ENCODE measurements around the gene MEIS2. TPM values are rescaled to one million over a fixed set of nuclear protein-coding genes. Genes with fewer than 3 reads are reported as not detected.

MEIS2 gene
- total and polyA plus RNA-seq, 2 experiments from 2014 or later: 224 to 432 TPM

DNA sequence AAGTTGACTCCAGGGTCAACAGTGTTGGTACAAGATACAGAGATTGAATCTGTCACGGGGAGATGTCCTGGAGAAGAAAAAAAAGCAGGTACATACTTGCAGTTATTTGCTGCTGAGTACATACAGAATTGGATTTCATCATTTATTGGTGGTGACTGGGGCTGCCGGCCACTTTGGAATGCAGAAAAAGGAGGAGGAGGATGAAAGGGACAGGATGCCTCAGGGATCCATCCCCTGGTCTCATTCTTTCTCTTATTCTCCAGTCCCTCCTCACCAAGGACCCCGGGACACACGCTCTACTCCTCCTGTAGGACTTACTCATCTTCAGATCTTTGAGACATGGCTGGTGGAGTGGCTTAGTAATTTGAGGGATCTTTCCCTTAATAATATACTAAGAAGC is 30.0 kb upstream of the MEIS2 start:
- peaks cover 45% of the 10 kb centered on the region for H3K4me1 ChIP-seq (ENCODE audit: low read depth)
- H3K9me3 ChIP-seq (ENCODE audit: low read depth): no peaks in the 10 kb centered on the region
- no peaks in the 10 kb centered on the region for H3K36me3 ChIP-seq
- no peak for DNase-seq (ENCODE audit: low read depth in 1 of 2, low spot score in 1 of 2)
- TF ChIP-seq, protein P1, sequence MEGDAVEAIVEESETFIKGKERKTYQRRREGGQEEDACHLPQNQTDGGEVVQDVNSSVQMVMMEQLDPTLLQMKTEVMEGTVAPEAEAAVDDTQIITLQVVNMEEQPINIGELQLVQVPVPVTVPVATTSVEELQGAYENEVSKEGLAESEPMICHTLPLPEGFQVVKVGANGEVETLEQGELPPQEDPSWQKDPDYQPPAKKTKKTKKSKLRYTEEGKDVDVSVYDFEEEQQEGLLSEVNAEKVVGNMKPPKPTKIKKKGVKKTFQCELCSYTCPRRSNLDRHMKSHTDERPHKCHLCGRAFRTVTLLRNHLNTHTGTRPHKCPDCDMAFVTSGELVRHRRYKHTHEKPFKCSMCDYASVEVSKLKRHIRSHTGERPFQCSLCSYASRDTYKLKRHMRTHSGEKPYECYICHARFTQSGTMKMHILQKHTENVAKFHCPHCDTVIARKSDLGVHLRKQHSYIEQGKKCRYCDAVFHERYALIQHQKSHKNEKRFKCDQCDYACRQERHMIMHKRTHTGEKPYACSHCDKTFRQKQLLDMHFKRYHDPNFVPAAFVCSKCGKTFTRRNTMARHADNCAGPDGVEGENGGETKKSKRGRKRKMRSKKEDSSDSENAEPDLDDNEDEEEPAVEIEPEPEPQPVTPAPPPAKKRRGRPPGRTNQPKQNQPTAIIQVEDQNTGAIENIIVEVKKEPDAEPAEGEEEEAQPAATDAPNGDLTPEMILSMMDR (IDR thresholded peaks at IDR 0.05; ENCODE audit: low read depth, low read length): no peak
- H3K27ac ChIP-seq: no peak overlapping the region
- H3K4me3 ChIP-seq: no peak overlapping the region
- H3K27me3 ChIP-seq: no peaks in the 10 kb centered on the region

DNA sequence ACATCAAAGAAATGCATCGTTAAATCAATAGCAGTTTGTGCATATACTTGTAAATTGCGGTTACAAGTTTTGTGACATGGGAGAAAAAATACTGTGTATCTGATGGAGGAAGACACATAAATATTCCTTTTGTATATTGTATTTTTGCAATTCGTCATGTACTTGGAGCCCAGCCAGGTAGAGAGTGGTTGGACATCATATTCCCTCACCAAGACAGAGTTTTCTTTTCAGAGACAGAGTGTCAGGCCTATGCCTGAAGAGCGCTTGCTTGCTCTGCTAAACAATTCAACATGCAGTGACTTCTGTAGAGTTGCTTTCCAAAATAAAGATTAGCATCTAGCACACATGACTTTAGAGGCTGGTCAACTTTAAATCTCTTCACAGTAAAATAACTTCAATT is 24.8 kb upstream of the MEIS2 start:
- peaks cover 35% of the 10 kb centered on the region for H3K4me1 ChIP-seq (ENCODE audit: low read depth)
- no peak overlapping the region for H3K4me3 ChIP-seq
- peak overlapping the region; percentile 64 for H3K27ac ChIP-seq
- no peaks in the 10 kb centered on the region for H3K36me3 ChIP-seq
- peak in 1 of 2 donors; percentile 67 for DNase-seq (ENCODE audit: low read depth in 1 of 2, low spot score in 1 of 2)
- TF ChIP-seq, protein P1 (IDR thresholded peaks at IDR 0.05; ENCODE audit: low read depth, low read length): no peak
- no peaks in the 10 kb centered on the region for H3K27me3 ChIP-seq
- H3K9me3 ChIP-seq (ENCODE audit: low read depth): no peaks in the 10 kb centered on the region

DNA sequence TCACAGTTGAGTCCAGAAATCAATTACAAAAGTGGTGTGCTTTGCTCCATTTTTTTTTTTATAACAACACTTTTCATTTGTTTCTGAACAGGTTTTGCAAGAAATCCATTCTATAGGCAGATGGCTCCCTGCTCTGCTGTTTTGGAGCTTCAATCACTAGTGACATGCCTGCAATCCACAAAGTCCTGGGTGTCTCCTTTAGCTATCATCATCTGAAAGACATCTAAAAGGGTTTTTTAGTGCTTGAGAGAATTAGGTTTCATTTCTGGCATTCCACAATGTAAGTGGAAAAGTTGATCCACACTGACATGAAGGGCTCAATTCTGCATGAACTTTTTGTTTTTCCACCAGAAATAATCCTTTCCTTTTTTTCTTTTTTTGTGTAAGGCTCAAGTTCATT is 24.0 kb upstream of the MEIS2 start:
- Histone ChIP-seq H3K9me3 (ENCODE audit: low read depth) (no peaks in the 10 kb centered on the region), H3K36me3 (no peaks in the 10 kb centered on the region), H3K4me3 (no peak overlapping the region), H3K27me3 (no peaks in the 10 kb centered on the region), H3K4me1 (ENCODE audit: low read depth) (peaks cover 33% of the 10 kb centered on the region), H3K27ac (no peak overlapping the region)
- TF ChIP-seq, protein P1 (IDR thresholded peaks at IDR 0.05; ENCODE audit: low read depth, low read length): no peak
- DNase-seq (ENCODE audit: low read depth in 1 of 2, low spot score in 1 of 2): no peak

DNA sequence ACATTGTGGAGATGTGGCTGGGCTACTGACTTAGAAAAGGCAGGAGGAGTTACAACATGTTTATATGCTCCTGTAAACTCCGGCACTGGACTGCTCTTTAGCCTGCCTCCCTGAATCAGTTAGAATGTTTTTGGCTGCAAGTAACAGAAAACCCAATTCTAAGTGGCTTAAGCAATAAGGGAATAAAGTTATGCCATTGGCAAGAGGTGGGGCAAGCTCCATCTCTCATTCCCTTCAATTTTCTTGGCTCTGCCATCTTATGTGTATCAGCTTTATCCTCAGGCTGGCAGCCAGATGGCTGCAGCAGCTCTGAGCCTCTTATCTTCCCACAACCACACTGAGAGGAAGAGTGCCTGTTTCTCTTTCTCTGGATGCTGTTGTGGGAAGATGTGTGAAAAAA is 22.4 kb upstream of the MEIS2 start:
- peak in 1 of 2 donors; percentile 85 for DNase-seq (ENCODE audit: low read depth in 1 of 2, low spot score in 1 of 2)
- H3K9me3 ChIP-seq (ENCODE audit: low read depth): no peaks in the 10 kb centered on the region
- H3K36me3 ChIP-seq: no peaks in the 10 kb centered on the region
- H3K27ac ChIP-seq: peak overlapping the region; percentile 30
- peaks cover 33% of the 10 kb centered on the region for H3K4me1 ChIP-seq (ENCODE audit: low read depth)
- TF ChIP-seq, protein P1 (IDR thresholded peaks at IDR 0.05; ENCODE audit: low read depth, low read length): no peak
- H3K4me3 ChIP-seq: no peak overlapping the region
- H3K27me3 ChIP-seq: no peaks in the 10 kb centered on the region

DNA sequence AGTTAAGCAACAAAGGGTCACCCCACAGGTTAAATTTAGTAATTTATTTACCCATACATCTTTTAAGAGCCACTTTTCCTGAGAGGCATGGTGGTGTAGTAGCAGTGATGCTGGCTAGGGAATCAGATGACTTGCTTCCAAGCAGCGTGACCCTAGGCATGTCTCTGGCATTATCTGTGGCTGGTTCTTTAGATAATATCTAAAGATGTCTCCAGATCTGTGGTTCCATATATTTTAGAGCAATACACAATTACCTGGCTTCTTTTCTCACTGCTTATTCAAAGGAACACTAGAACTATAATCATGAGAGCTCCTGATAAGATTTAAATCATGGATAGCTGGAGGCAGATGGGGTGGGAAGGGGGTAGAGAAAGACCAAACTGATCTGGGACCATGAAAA is 21.1 kb upstream of the MEIS2 start:
- H3K27me3 ChIP-seq: no peaks in the 10 kb centered on the region
- peaks cover 33% of the 10 kb centered on the region for H3K4me1 ChIP-seq (ENCODE audit: low read depth)
- no peaks in the 10 kb centered on the region for H3K9me3 ChIP-seq (ENCODE audit: low read depth)
- H3K27ac ChIP-seq: no peak overlapping the region
- no peaks in the 10 kb centered on the region for H3K36me3 ChIP-seq
- H3K4me3 ChIP-seq: no peak overlapping the region
- TF ChIP-seq, protein P1 (IDR thresholded peaks at IDR 0.05; ENCODE audit: low read depth, low read length): no peak
- DNase-seq (ENCODE audit: low read depth in 1 of 2, low spot score in 1 of 2): no peak

DNA sequence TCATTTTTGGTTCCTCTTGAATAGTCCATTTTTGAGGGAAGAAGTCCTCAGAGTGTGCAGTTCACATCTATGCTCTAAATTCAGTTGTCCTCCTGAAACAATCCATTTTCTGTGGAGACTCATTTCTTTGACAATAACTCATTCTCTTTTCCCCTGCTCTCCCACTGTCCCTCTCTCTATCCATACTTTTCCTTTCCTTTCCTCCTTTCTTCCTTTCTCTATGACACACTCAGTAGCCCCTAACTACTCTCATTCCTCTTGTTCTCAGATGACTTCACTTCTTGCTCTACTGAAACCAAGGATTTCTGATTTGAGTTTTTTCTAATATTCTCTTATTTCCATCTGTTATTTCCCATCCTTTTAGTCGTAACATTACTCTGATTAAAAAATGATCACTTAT is 16.7 kb upstream of the MEIS2 start:
- Histone ChIP-seq H3K36me3 (no peaks in the 10 kb centered on the region), H3K4me1 (ENCODE audit: low read depth) (peaks cover 22% of the 10 kb centered on the region), H3K27ac (no peak overlapping the region), H3K27me3 (no peaks in the 10 kb centered on the region), H3K9me3 (ENCODE audit: low read depth) (no peaks in the 10 kb centered on the region), H3K4me3 (no peak overlapping the region)
- TF ChIP-seq, protein P1 (IDR thresholded peaks at IDR 0.05; ENCODE audit: low read depth, low read length): no peak
- no peak for DNase-seq (ENCODE audit: low read depth in 1 of 2, low spot score in 1 of 2)
